ENCODE data around the gene FHOD3.

Gene FHOD3

DNA sequence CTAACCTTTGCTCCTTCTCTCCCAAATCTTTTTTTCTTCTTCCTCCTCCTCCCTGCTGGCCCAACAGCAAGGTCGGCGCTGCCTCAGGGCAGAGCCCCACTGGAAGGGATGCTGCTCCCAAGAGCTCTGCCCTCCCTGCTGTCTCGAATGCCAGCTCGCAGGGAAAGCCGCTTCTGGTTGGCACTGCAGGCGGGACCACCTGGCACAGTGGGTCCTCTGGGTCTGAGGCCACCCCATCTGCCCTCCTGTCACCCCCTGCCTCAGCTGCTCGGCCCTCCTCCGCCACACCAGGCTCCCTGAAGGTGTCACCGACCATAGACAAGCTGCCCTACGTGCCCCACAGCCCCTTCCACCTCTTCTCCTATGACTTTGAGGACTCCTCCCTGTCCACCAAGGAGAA, 355.0 kb downstream of the FHOD3 start:
- Histone ChIP-seq H3K4me3 (ENCODE audit: low read depth in 1 of 2, low read length in 2 of 2) (no peak overlapping the region), H3K9ac (ENCODE audit: low read length) (no peak overlapping the region), H3K27ac (ENCODE audit: low read depth, low read length) (no peak overlapping the region), H3K36me3 (ENCODE audit: insufficient read depth, low read length) (no peaks in the 10 kb centered on the region), H3K27me3 (ENCODE audit: control insufficient read depth in 1 of 2, insufficient read depth in 2 of 2, low read length in 2 of 2) (no peaks in the 10 kb centered on the region), H3K9me3 (ENCODE audit: low read length) (no peaks in the 10 kb centered on the region), H3K4me1 (ENCODE audit: insufficient read depth, low read length) (no peaks in the 10 kb centered on the region)

DNA sequence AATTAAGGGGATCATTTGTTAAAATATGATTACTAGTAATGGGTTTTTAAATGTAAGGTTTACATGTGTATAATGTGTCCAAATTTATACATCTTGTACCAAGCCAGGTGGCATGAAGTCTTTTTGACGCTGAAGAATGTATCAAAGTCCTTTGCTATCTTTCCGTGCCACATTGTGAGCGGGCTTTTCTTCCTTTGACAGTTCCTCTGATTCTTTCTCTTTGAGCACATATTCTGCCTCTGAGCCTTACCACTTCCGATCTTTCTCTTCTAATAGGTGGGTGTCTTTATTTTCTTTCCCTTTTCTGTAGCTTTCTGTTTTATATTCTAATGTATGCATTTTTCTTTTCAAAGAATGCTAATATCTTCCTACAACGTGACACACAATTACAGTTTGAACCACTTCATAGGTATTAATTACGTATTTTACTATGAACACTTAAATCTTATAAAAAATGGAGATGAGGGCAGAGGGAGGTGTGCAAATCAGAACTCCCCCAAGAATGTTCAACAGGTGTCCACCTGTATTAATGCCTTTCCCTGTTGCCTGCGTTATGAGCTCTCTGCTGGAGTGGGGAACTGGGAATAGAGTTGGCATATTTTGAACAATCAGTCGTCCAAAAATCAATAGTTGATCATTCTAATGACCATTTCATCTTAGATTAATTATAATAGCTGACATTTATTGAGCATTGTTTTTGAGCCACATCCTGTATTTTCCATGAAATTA, 355.8 kb downstream of the FHOD3 start:
- H3K9me3 ChIP-seq (ENCODE audit: low read length): no peaks in the 10 kb centered on the region
- H3K9ac ChIP-seq (ENCODE audit: low read length): no peak overlapping the region
- H3K4me3 ChIP-seq (ENCODE audit: low read depth in 1 of 2, low read length in 2 of 2): no peak overlapping the region
- H3K27ac ChIP-seq (ENCODE audit: low read depth, low read length): no peak overlapping the region
- H3K4me1 ChIP-seq (ENCODE audit: insufficient read depth, low read length): no peaks in the 10 kb centered on the region
- H3K36me3 ChIP-seq (ENCODE audit: insufficient read depth, low read length): no peaks in the 10 kb centered on the region
- H3K27me3 ChIP-seq (ENCODE audit: control insufficient read depth in 1 of 2, insufficient read depth in 2 of 2, low read length in 2 of 2): no peaks in the 10 kb centered on the region

DNA sequence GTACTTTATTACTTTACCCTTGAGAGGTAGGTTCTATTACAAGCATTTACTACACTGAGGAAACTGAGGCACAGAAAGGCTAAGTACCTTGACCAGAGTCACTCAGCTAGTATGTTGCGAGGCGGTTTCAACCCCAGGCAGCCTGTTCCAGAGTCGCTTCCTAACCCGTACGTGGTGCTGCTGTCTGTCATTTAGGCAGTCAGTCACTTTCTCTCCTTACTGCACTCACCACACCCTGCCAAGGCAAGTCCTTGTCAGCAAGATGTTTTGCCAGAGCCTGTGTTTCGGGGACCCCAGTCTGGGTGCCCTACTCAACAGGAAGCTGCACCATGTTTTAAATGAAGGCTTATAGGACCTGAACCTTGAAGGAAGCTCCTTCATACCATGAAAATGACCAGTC, 356.4 kb downstream of the FHOD3 start:
- Histone ChIP-seq H3K9ac (ENCODE audit: low read length) (no peak overlapping the region), H3K4me3 (ENCODE audit: low read depth in 1 of 2, low read length in 2 of 2) (no peak overlapping the region), H3K36me3 (ENCODE audit: insufficient read depth, low read length) (no peaks in the 10 kb centered on the region), H3K27ac (ENCODE audit: low read depth, low read length) (no peak overlapping the region), H3K9me3 (ENCODE audit: low read length) (no peaks in the 10 kb centered on the region), H3K4me1 (ENCODE audit: insufficient read depth, low read length) (no peaks in the 10 kb centered on the region), H3K27me3 (ENCODE audit: control insufficient read depth in 1 of 2, insufficient read depth in 2 of 2, low read length in 2 of 2) (no peaks in the 10 kb centered on the region)

DNA sequence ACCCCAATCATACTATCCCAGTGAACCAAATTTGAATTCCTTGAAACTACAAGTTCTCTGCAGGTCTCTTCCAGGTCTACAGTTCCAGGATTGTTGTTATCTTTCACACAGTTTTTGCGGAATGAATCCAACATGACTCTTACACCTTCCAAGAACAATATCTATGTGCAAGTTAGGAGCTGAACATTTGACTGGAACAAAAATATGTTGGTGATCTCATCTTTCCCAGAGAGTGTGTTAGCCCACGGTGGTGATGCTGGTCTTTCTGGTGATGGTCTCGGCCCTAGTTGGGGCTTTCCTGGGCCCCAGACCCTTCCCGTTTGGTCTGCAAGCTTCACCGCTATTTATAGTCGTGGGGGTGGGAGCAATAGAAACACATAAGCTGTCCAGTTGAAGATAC, 357.6 kb downstream of the FHOD3 start:
- no peak overlapping the region for H3K9ac ChIP-seq (ENCODE audit: low read length)
- no peaks in the 10 kb centered on the region for H3K9me3 ChIP-seq (ENCODE audit: low read length)
- no peak overlapping the region for H3K27ac ChIP-seq (ENCODE audit: low read depth, low read length)
- H3K4me1 ChIP-seq (ENCODE audit: insufficient read depth, low read length): no peaks in the 10 kb centered on the region
- H3K27me3 ChIP-seq (ENCODE audit: control insufficient read depth in 1 of 2, insufficient read depth in 2 of 2, low read length in 2 of 2): no peaks in the 10 kb centered on the region
- no peaks in the 10 kb centered on the region for H3K36me3 ChIP-seq (ENCODE audit: insufficient read depth, low read length)
- H3K4me3 ChIP-seq (ENCODE audit: low read depth in 1 of 2, low read length in 2 of 2): no peak overlapping the region

DNA sequence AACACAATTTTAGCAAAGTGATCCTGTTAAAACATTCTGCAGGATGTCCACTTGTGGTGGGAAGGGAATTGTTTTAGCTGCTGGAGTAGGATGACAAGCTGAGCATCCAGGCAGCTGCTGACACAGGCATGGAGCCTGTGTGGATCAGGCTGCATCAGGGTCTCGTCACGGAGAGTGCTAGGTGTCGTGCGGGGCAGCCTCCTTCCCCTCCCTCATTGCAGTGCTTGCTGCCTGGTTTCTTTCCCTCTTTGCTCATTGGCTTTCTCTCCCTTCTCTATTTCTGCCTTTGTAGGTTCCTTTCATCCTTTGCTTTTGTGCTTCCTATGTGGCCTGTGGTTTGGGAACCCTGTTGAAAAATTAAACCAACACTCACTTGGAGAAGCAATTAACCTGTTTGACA, 358.4 kb downstream of the FHOD3 start:
- Histone ChIP-seq H3K27ac (ENCODE audit: low read depth, low read length) (no peak overlapping the region), H3K4me3 (ENCODE audit: low read depth in 1 of 2, low read length in 2 of 2) (no peak overlapping the region), H3K9ac (ENCODE audit: low read length) (no peak overlapping the region), H3K27me3 (ENCODE audit: control insufficient read depth in 1 of 2, insufficient read depth in 2 of 2, low read length in 2 of 2) (no peaks in the 10 kb centered on the region), H3K36me3 (ENCODE audit: insufficient read depth, low read length) (no peaks in the 10 kb centered on the region), H3K4me1 (ENCODE audit: insufficient read depth, low read length) (no peaks in the 10 kb centered on the region), H3K9me3 (ENCODE audit: low read length) (no peaks in the 10 kb centered on the region)

DNA sequence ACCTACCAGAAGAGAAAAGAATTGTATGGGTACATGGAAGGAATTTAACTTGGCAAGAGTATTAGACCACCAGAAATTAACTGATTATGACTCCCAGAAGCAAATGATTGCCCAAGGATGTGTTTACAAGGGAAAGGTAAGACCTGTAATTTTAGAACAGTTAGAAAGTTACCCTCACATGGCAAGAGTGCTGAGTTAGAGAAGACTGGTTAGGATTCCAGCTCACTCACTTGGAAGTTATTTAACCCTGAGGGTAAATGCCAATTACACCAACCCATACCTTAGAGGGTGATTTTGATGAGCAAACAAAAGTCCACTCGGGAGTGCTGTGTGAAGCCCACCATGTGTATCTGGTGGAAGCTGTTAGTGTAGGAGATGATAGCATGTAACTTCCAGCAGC, 361.1 kb downstream of the FHOD3 start:
- H3K4me3 ChIP-seq (ENCODE audit: low read depth in 1 of 2, low read length in 2 of 2): no peak overlapping the region
- no peaks in the 10 kb centered on the region for H3K4me1 ChIP-seq (ENCODE audit: insufficient read depth, low read length)
- H3K27ac ChIP-seq (ENCODE audit: low read depth, low read length): no peak overlapping the region
- H3K9ac ChIP-seq (ENCODE audit: low read length): no peak overlapping the region
- no peaks in the 10 kb centered on the region for H3K9me3 ChIP-seq (ENCODE audit: low read length)
- H3K27me3 ChIP-seq (ENCODE audit: control insufficient read depth in 1 of 2, insufficient read depth in 2 of 2, low read length in 2 of 2): no peaks in the 10 kb centered on the region
- H3K36me3 ChIP-seq (ENCODE audit: insufficient read depth, low read length): no peaks in the 10 kb centered on the region

DNA sequence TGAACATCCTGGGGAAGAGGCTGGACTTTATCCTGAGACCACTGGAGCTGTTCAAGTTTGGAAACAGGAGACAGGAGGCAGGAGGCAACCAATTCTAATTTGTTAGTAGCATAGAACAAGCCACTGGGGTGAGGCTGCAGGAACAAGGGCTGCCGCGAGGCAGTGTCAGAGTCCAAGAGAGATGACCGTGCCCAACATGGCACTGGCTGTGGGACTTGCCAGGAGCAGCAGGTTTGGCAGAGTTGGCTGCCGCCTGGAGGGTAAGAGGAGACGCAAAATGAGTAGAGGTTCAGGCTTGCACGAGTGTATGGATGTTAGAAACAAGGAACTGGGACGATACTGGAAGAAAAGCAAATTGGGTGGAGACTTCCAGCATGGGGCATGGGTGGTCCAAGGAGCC, 362.8 kb downstream of the FHOD3 start:
- Histone ChIP-seq H3K27me3 (ENCODE audit: control insufficient read depth in 1 of 2, insufficient read depth in 2 of 2, low read length in 2 of 2) (no peaks in the 10 kb centered on the region), H3K4me3 (ENCODE audit: low read depth in 1 of 2, low read length in 2 of 2) (no peak overlapping the region), H3K27ac (ENCODE audit: low read depth, low read length) (no peak overlapping the region)

DNA sequence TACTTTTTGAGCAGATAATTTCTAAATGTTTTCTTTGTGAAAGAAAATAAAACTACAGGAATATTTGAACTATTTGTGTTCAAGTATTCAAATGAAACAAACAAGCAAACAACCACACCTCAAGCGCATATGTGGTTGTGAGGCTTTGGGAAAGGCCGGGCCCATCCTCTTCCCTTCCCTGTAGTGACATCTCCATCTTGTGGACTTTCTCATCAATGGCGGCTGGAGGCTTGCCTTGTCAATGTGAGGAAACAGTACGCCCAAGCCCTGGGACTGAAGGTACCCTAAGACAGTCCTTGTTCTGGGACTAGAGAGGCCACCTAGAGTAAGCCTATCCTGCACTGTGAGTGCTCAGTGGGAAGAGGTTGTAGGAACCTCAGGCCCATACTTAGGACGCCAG, 364.5 kb downstream of the FHOD3 start:
- Histone ChIP-seq H3K9me3 (ENCODE audit: low read length) (no peaks in the 10 kb centered on the region), H3K27me3 (ENCODE audit: control insufficient read depth in 1 of 2, insufficient read depth in 2 of 2, low read length in 2 of 2) (no peaks in the 10 kb centered on the region), H3K4me1 (ENCODE audit: insufficient read depth, low read length) (no peaks in the 10 kb centered on the region), H3K36me3 (ENCODE audit: insufficient read depth, low read length) (no peaks in the 10 kb centered on the region), H3K4me3 (ENCODE audit: low read depth in 1 of 2, low read length in 2 of 2) (no peak overlapping the region), H3K27ac (ENCODE audit: low read depth, low read length) (no peak overlapping the region), H3K9ac (ENCODE audit: low read length) (no peak overlapping the region)

More for the DNA sequence above, 362.8 kb downstream of the FHOD3 start:
- Histone ChIP-seq H3K9me3 (ENCODE audit: low read length) (no peaks in the 10 kb centered on the region), H3K4me1 (ENCODE audit: insufficient read depth, low read length) (no peaks in the 10 kb centered on the region), H3K36me3 (ENCODE audit: insufficient read depth, low read length) (no peaks in the 10 kb centered on the region), H3K9ac (ENCODE audit: low read length) (no peak overlapping the region)

DNA sequence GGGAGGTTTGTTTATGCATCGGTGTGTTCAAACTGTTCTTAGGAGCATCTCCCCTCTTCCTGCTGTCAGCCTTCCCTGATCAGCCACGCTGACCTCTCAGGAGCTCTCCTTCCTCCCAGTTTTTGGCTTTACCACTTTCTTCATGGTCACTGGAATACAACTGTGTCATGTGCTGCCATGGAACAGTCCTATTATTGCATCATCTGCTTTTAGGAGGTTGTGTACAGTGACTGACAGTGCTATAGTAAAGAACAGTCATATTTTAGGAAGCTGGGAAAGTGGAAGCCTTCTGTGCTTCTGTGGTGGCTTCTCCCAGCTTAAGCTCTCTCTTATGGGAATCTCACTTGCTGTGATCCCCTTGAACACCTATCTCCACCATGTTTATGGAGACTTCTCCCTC, 365.8 kb downstream of the FHOD3 start:
- no peak overlapping the region for H3K4me3 ChIP-seq (ENCODE audit: low read depth in 1 of 2, low read length in 2 of 2)
- H3K9ac ChIP-seq (ENCODE audit: low read length): no peak overlapping the region
- no peaks in the 10 kb centered on the region for H3K9me3 ChIP-seq (ENCODE audit: low read length)
- H3K27ac ChIP-seq (ENCODE audit: low read depth, low read length): no peak overlapping the region
- no peaks in the 10 kb centered on the region for H3K36me3 ChIP-seq (ENCODE audit: insufficient read depth, low read length)
- no peaks in the 10 kb centered on the region for H3K27me3 ChIP-seq (ENCODE audit: control insufficient read depth in 1 of 2, insufficient read depth in 2 of 2, low read length in 2 of 2)
- no peaks in the 10 kb centered on the region for H3K4me1 ChIP-seq (ENCODE audit: insufficient read depth, low read length)

DNA sequence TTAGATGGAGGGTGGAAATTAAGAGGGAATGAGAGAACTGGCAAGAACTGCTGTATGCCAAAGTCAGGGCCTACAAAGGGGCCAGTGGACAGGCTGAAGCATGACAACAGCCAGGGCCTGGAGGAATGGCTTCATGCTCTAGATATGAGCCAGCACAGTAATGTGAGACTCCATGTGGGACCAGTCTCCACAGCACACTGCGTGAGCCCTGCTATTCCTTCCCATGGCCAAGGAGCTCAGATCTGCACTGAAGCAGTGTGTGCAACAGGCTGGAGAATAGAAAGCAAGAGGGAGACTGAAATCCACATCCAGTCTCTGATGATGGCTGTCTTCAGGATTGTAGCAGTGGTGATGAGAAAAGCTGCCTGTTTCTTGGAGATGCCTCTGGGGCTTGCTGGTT, 368.4 kb downstream of the FHOD3 start:
- Histone ChIP-seq H3K36me3 (ENCODE audit: insufficient read depth, low read length) (no peaks in the 10 kb centered on the region), H3K9ac (ENCODE audit: low read length) (no peak overlapping the region), H3K4me3 (ENCODE audit: low read depth in 1 of 2, low read length in 2 of 2) (no peak overlapping the region), H3K4me1 (ENCODE audit: insufficient read depth, low read length) (no peaks in the 10 kb centered on the region), H3K27me3 (ENCODE audit: control insufficient read depth in 1 of 2, insufficient read depth in 2 of 2, low read length in 2 of 2) (no peaks in the 10 kb centered on the region), H3K9me3 (ENCODE audit: low read length) (no peaks in the 10 kb centered on the region), H3K27ac (ENCODE audit: low read depth, low read length) (no peak overlapping the region)

DNA sequence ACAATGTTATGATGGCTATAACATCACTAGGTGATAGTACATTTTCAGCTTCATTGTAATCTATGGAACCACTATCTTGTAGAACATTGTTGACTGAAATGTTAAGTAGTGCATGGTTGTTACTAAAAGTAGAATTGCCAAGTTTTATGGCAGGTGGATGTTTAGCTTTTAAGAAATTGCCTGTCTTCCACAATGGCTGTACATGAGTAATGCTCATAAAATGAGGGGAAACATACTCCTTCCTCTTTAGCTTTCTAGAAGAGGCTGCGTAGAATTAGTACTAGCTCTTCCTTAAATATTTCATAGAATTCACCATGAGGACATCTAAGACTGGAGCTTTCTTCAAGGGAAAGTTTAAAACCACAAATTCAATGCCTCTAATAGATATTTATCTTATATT, 370.3 kb downstream of the FHOD3 start:
- Histone ChIP-seq H3K4me3 (ENCODE audit: low read depth in 1 of 2, low read length in 2 of 2) (no peak overlapping the region), H3K9me3 (ENCODE audit: low read length) (no peaks in the 10 kb centered on the region), H3K36me3 (ENCODE audit: insufficient read depth, low read length) (no peaks in the 10 kb centered on the region), H3K9ac (ENCODE audit: low read length) (no peak overlapping the region), H3K4me1 (ENCODE audit: insufficient read depth, low read length) (no peaks in the 10 kb centered on the region), H3K27ac (ENCODE audit: low read depth, low read length) (no peak overlapping the region), H3K27me3 (ENCODE audit: control insufficient read depth in 1 of 2, insufficient read depth in 2 of 2, low read length in 2 of 2) (no peaks in the 10 kb centered on the region)

DNA sequence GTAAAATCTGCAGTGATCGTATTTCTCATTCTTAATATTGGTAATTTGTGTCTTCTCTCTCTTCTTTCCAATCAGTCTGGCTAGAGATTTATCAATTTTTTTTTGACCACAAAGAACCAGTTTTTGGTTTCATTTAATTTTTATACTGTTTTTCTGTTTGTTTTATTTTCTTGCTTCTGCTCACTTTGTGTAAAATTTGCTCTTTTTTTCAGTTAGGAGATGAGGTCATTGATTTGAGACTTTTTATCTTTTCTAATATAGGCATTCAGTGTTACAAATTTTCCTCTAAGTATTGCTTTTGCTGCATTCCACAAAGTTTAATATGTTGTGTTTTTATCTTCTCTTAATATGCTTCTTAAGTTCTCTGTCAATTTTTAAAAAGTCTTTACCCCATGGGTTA, 370.8 kb downstream of the FHOD3 start:
- Histone ChIP-seq H3K27ac (ENCODE audit: low read depth, low read length) (no peak overlapping the region), H3K36me3 (ENCODE audit: insufficient read depth, low read length) (no peaks in the 10 kb centered on the region), H3K27me3 (ENCODE audit: control insufficient read depth in 1 of 2, insufficient read depth in 2 of 2, low read length in 2 of 2) (no peaks in the 10 kb centered on the region), H3K9me3 (ENCODE audit: low read length) (no peaks in the 10 kb centered on the region), H3K9ac (ENCODE audit: low read length) (no peak overlapping the region), H3K4me3 (ENCODE audit: low read depth in 1 of 2, low read length in 2 of 2) (no peak overlapping the region), H3K4me1 (ENCODE audit: insufficient read depth, low read length) (no peaks in the 10 kb centered on the region)

Measured in muscle layer of colon (tissue), 2 donors.